GM18873 (cell line): Measurements from ENCODE around the gene SLC37A3.
"Not testable (repeated sequence)": the region's sequence is repeated elsewhere in the genome, so short reads cannot be mapped to it uniquely, and the experiment has no call there.

Experiments used
- ATAC-seq: cut with Tn5 transposase; IDR thresholded peaks from one replicate; pipeline ENCODE4 v1.9.1; 2021; ENCODE audit warnings: mild to moderate bottlenecking, moderate library complexity, moderate number of reproducible peaks; ENCODE audit not compliant: unreplicated experiment, low FRiP score

SLC37A3 gene

DNA sequence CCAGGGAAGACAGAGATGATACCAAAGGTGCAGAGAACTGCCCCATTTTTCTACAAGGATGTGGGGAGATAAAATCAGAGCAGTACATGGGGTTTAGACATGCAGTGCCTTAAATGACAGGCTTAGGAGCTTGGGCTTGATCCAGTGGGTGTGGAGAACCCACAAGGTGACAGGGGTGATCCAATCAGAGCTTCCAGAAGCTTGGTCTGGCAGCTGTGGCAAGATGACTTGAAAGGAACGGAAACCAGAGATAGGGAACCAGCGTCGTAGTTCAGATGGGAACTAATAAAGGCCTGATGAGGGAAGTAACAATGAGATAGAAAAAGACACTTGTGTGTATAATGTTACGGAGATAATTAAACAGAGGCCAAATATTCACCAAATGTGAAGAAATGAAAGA, 80.7 kb downstream of the SLC37A3 start:
- no peak for ATAC-seq

DNA sequence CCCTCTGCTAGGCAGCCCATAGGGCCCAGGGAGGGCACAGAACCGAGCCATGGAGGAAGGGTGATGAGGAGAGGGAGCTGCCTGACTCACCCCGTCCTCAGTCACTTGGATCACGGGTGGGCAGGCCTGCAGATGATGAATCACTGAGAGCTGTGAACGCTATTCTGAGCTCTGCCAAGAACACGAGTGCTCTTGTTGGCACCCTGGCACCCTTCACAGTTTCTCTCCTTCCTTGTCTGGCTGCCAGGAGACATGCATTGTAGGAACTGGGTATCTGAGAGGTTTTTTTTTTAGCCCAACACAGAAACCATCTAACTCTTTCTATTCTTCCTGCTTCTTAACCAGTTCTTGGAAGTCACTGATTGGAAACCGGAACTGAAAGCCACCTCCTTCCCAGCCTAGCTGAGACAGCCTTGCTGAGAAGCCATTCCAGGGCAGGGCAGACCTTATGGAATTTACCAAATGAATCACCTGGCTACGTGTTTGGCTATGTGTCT, 82.1 kb downstream of the SLC37A3 start:
- no peak for ATAC-seq

DNA sequence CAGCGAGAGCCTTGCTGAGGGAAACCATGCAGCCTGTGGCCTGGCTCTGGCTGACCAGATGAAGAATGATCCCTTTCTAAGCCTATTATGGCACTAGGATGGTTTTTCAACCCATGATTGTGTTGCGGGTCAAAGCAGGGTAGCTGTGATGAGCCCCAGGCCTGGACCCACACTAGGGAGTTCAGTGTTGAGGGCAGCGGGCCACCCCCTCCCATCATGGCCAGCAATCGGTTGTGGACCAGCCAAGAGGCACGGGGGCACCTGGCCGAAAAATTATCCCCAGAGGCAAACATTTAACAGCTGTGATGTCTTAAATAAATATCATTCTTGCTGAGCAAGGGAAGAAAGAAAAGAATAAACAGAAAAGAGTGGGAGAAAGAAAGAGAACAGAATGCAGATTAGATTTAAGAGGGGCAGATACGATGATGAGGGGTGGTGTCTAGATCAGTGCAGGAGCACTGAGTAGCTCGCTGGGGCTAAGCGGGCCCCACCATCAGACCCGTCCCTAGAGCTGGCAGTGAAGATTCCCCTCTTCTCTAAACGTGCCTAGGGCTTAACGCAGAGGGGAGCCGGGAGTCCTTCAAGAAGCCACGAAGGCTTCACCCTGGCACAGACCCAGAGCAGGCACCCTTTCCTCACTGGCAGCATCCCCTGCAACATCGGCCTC, 82.7 kb downstream of the SLC37A3 start:
- ATAC-seq, result no peak

DNA sequence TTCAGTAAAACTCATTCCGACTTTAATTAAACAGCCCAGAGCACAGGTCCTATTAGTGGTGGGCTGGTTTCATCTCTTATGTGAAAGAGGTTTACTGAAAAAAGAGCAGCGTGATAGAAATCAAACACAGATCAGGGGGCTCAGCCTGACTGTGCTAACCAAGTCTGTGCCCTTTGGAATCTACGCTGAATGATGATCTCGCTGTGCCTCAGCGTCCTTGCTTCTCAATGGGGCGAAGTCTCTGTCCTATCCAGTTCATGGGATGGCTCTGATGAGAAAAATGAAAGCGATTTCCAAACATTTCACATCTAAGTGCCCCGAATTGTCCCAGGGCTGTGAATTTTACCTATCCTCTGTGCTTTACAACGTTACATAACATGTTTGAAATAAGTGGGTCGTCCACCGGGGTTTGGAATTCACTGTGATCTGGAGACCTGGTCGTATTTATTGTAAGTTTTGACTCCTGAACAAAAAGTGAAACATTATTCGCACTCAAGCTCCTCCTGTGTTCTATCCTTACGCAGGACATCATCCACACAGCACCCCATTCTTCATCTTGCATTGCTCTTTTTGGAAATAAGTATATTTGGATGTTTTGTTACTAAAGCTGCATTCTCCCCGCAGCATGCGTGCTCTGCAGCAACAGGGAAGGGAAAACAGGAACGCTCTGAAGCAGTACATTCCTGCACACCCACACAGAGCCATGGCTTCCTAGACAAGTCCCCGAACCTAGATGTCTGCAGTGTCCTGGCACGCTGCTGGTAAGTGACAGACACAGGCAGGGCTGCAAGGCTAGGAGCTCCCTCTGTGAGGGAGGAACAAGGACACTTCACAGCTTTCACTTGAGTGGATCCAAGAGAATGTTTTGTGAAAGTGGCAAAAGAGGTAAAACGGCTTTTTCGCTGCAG, 83.5 kb downstream of the SLC37A3 start:
- ATAC-seq, result no peak

DNA sequence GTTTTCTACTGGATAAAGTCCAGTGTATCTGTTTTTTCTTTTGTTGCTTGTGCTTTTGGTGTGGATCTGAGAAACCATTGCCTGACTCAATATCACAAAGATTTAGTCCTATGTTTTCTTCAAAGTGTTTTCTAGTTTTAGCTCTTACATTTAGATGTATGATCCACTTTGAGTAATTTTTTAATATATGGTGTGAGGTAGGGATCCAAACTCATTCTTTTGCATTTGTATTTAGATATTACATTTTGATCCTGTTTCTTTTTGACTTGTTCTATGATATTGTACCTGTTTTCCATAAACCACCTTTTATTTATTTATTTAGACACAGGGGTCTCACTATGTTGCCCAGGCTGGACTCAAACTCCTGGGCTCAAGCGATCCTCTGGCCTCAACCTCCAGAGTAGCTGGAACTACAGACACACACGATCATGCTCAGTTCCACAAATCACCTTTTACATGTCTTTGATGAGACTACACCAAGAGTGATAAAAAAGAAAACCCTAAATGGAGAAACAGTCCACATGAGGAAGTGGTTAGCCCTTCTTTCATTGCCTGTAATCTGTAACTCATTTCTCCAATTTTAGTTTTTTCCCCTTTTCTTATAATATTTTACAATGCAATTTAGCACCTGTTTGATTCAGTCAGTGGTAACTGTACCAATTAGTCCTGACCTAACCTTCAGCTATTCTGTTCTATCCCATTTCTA, 86.0 kb downstream of the SLC37A3 start:
- no peak for ATAC-seq

DNA sequence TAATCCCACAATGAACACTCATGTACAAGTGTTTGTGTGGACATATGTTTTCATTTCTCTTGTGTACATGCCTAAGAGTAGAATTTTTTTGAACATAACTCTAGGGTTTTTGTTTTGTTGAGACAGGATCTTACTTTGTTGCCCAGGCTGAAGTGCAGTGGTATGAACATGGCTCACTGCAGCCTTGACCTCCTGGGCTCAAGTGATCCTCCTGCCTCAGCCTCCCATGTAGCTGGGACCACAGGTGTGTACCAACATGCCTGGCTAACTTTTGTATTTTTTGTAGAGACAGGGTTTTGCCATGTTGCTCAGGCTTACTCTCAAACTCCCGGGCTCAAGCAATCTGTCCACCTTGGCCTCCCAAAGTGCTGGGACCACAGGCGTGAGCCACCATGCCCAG, 87.2 kb downstream of the SLC37A3 start:
- not testable (repeated sequence) for ATAC-seq

DNA sequence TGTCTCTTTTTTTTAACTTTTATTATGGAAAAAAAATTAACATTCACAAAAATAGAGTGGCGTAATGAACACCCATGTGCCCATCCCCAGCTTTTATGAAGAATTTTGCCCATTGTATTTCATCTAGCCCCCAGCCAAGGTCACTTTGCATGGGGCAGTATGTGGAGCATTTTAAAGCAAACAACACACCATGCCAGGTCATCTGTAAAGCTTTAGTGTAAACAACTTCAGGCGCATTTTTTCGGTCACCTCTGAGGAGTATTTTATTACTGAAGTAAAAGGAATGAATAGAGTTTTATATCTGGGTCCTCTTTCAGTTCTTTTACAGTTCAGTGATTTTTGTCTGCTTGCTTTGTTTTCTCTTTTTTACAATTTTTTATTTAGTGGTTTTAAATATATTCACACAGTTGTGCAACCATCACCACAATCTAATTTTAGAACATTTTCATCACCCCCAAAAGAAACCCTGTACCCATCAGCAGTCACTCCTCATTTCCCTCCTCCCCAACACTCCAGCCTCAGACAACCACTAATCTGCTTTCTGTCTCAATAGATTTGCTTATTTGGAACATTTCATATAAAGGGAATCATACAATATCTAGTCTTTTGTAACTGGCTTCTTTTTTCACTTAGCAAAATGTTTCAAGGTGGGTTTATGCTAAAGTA, 87.9 kb downstream of the SLC37A3 start:
- ATAC-seq, result no peak

DNA sequence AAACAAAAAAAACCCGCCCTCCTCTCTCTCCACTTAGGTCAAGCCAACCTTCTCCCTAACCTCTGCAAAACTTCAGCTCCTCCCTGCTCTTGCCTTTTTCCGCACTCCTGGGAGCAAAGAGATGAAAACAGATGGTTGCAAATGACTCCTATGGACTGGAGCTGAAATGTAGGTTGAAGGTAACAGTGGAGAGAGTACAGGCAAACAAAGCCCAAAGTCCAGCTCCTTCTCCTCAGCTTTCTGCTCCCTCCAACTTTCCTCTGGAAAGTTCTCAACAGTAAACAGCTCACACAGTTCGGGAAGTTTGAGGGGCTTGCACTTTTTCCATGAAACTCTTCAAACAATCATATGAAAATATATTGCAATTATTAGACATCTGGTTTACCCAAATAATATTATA, 90.3 kb downstream of the SLC37A3 start:
- ATAC-seq, result no peak

DNA sequence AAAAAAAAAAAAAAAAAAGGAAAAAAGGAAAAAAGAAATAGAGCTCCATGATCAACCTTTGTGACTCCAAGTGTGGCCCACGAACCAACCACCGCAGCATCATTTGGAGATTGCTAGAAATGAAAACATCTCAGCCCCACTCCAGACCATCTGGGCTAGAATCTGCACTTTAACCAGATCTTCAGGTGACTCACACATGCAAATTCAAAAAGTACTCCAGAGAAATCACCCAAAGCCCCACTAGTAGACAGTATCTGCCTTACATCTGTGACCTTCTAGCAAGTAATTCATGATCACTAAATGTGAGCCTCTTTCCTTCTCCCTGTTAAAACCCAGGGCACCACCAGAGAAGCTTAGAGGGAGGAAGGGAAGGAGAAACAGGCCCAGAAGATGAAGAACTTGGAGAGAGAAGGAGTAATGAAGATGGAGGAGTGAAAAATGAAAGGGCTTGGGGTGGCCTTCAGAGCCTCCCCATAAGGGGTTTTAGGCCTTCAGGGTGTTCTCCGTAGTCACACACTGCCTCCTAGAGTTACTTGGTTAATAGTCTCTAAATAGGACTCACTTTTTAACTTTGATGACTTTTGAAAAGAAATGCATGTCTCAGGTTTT, 94.0 kb downstream of the SLC37A3 start:
- no peak for ATAC-seq

DNA sequence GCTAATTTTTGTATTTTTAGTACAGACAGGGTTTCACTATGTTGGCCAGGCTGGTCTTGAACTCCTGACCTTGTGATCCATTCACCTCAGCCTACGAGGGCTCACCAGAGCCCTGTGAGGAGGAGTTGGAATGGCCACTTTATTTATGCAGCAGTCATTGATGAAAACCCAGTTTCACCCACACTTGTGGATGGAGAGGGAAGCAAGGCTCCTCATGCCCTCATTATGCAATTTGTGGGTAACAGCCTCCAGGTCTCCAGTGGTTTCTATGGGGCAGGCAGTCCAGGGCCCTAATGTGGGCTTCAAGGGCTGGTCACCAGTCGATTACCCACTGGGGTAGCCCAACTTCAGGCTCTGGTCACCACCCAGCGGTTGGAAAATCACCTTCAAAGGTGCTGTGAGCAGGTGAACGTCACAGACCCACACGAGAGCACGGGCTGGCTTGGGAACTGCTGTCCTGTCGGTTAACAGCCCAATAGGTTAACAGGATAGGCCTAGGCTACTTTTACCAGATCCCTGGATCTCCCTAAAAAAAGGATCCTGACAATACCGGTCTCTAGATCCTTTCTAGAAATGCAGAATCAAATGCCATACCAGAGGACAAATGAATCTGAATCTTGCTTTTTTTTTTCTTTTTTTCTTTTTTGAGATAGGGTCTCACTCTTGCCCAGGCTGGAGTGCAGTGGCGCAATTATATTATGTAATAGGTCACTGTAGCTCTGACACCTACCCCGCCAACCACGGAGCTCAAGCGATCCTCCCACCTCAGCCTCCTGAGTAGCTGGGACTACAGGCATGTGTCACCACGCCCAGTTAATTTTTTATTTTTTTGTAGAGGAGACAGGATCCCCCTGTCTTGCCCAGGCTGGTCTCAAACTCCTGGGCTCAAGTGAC, 97.8 kb downstream of the SLC37A3 start:
- no peak for ATAC-seq

DNA sequence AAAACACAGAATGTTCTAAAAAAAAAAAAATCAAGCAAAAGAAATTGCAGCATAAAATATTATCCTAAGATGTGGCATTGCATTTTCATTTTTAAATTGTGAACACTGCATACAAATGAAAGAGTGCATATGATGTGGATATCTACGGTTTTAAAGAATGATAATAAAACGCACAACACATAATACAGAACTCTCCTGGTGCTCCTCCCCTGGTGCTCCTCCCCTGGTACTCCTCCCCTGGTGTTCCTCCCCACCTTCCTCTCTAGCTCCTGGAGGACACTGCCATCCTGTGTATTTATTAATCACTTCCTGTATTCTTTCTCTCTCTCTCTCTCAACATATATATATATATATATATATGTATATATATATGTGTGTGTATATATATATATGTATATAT, 100.1 kb downstream of the SLC37A3 start:
- no peak for ATAC-seq

DNA sequence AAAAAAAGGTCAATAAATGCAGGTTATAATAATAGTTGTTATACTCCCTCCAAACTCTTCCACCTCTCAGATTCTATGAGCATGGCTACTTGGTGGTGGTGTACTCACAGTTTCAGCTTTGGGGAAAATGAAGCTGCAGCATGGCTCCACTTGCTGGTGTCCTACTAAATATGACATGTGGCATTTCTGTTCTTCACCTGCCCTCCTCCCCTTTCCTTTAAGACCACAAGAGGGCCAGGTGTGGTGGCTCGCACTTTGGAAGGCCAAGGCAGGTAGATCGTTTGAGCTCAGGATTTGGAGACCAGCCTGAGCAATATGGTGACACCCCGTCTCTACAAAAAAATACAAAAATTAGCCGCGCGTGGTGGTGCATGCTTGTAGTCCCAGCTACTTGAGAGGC, 101.1 kb downstream of the SLC37A3 start:
- ATAC-seq, result no peak

DNA sequence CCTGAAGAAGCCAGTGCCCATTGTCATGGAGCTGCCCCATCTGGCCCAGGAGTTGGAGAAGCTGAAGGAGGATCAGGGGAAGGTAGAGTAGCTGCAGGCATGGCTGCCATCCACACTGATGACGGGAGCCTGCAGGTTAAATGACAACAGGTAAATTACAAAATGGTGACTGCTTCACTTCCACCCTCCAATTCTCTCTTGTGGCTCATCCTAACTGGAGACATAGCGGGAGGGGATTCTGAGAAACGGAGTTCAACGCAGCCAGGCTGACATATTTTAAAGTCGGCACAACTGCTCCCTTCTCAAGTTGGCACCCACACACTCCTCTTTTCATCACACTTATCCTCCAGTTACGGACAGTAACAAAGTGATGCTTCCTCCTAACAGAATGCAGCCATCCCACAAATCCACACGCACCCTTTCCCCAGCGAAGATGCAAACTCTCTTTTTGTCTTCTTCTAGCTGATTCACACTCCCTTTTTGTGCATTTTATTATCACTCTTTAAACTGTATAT, 103.0 kb downstream of the SLC37A3 start:
- ATAC-seq, result no peak

DNA sequence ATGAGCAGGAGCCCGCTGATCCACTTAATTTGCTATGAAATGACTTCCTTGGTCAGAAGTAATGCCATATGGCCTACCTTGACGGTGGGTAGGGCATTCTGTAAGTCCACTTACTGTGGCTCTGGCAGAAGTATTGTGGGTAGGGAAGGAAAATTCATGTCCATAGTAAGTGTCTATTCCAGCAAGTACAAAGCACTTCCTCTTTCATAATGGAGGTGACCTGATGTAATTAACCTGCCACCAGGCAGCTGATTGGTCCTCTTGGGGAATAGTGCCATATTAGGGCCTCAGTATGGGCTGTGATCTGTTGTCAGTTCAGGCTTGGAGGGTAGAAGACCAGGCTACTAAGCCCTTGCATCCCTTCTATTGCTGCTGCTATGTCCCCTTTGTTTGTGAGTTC, 103.9 kb downstream of the SLC37A3 start:
- ATAC-seq, result no peak

DNA sequence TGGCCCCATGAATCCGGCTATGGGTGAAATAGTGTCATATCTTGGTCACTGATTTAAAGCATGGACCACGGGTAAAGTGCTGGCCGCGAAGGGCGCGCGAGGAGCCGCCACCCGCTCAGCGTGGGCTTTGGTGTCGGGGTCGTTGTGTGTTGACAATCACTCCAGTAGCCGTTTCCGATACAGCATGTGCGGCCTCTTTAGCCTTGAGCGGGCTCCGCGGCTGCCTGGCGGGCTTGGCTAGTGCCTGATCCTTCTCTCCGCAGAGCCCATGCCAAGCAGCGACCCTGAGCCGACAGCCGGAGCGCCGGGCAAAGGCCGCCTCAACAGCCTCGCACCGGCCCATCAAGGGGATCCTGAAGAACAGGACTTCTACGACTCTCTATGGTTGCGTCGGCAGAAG, 105.9 kb downstream of the SLC37A3 start:
- no peak for ATAC-seq

DNA sequence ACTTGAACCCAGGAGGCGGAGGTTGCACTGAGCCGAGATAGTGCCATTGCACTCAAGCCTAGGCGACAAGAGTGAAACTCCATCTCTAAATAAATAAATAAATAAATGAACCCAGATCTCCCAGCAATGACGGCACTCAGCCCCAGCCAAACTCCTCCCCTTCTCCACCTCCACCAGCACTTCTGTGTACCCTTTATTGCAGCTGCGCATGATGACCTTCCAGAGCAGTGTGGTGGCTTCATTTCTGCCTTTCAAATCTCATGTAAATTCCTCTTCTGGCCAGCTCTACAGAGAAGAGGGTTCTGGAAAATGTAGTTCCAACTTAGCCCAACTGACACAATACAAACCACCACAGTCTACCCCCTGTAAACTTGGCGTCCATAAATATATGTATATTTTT, 108.5 kb downstream of the SLC37A3 start:
- ATAC-seq, result no peak

DNA sequence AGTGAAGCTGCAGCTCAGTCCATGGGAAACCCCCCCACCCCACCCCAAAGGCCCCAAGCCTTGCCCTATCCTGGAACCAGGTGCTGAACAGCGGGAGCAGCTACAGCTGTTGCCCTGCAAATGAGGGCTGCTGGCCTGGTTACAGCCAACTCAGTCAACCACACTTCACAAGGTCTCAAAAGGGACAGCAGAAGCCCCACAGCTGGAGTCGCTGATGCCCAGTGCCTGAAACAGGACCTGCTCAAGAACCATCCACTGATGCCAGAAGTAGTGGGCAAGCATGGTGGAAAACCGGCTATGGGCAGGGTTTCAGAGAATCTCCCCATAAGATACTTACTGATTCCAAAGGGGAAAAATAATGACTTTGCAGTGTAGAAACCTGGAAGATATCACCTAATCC, 110.3 kb downstream of the SLC37A3 start:
- ATAC-seq, result no peak

DNA sequence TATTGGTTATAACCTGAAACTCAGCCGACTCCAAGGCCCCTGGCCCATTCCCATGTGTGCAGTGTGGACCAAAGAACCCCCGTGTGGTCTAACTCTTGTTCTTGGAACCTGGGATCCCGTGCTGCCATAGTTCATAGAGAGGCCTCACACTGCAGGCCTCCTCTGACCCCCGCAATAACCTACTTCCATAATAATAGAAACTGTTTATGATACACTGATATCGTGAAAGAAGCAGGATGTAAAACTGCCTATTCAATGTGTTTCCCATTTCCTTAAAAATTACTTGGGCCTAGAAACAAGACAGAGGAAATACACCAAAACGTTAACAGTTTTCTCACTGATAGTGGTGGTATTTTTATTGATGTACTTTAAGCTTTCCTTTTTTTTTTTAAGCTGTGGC, 112.4 kb downstream of the SLC37A3 start:
- no peak for ATAC-seq

DNA sequence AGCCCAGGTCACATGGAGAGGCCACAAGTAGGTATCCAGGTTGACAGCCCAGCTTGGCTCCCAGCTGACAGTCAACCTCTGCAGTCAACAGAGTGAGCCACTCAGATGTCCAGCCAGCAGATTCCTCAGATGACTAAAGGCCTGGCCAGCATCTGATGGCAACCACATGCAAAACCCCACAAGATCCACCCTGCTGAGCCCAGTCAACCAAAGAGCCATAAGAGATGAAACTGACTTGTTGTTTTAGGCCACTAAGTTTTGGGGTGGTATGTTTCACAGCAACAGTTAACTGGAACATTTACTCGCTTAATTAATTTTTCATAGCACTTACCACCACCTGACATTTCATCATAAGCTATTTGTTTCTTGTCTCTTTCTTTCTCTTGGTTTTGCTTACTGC, 114.3 kb downstream of the SLC37A3 start:
- ATAC-seq, result no peak
